Stimulated activated CD4-positive, alpha-beta T cell treated with anti-CD3 and anti-CD28 coated beads, Interleukin-15, amount 100 ng/mL, for 1 hour (primary cell): ENCODE measurements around the gene COL20A1.

Source experiments
- DNase-seq, 2 donors: peaks; one replicate each; pipeline ENCODE4 v3.0.0-alpha.2; 2020; ENCODE audit warnings: low read depth in 1 of 2, low spot score in 1 of 2

The COL20A1 gene

DNA sequence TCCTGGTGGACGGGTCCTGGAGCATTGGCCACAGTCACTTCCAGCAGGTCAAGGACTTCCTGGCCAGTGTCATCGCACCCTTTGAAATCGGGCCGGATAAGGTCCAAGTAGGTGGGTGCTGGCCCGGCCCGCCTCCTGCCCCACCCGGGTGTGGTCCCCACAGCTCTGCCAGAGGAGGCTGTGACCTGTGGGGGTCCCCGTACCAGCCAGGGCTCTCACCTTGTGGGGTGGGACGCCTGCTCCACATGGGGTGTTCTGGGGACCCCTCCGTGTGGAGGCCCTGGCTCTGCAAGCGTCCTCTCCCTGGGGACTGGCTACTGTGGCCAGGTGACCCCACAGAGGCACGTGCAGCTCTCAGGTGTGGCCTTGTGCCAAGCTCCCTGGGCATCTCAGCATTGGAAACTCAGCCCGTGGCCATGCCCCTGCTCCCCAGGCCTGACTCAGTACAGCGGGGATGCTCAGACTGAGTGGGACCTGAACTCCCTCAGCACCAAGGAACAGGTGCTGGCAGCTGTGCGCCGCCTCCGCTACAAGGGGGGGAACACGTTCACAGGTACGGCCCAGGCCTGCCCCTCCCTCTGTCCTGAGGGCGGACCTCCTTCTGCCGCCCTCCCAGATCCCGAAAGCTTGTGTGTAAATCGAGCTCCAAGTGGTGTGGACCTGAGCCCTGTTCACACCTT lies 14.7 kb downstream of the COL20A1 start:
- DNase-seq = no peak

DNA sequence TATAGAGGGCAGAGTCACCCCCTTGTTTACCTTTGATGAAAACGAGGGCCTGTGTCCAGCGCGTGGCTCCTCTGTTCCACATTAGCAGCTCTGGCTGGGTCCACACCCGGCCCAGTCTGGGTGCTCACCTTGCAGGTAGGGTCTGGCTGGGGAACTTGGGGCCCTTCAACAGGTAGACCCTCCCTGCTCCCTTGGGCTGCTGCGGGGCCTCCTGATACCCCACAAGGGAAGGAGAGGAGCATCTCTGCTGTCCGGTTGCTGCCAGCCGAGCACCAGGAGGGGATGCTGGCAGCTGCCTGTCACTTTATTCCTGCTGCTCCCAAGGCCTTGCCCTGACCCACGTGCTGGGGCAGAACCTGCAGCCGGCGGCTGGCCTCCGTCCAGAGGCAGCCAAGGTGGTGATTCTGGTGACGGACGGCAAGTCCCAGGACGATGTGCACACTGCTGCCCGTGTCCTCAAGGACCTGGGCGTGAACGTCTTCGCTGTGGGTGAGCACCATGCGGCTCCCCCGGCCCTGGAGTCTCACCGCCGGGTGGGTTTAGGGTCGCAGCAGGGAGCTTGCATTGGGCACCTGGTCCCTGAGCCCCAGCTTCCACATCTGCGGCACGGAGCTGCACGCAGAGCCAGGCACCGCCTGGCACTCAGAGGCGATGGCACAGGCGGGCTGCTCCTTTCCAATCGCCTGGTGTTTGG lies 15.4 kb downstream of the COL20A1 start:
- DNase-seq = no peak

DNA sequence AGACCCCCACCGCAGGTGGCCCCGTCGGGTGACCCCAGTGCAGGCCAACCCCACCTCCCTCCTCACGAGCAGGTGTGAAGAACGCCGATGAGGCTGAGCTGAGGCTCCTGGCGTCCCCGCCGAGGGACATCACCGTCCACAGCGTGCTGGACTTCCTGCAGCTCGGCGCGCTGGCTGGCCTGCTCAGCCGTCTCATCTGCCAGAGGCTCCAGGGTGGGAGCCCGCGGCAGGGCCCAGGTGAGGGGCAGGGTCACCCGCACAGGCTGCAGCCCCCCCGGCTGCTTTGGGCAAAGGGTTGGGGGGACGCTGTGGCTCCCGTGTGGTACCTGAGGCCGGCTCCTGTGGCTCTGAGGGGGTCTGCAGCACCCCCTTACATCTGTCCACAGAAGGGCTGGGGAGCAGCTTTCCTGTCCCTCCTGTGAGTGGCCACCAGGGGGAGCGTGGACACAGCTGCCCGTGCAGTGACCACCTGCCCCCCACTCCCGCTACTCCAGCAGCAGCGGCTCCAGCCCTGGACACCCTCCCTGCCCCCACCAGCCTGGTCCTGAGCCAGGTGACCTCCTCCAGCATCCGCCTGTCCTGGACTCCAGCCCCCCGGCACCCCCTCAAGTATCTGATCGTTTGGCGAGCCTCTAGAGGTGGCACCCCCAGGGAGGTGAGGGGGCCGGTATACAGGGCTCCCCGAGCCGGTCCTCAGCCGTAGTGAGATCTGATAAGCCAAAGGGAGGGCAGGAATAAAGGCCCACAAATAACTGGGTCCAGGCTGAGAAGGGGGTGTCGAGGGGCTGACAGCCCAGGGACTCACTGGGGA lies 16.5 kb downstream of the COL20A1 start:
- DNase-seq = no peak

DNA sequence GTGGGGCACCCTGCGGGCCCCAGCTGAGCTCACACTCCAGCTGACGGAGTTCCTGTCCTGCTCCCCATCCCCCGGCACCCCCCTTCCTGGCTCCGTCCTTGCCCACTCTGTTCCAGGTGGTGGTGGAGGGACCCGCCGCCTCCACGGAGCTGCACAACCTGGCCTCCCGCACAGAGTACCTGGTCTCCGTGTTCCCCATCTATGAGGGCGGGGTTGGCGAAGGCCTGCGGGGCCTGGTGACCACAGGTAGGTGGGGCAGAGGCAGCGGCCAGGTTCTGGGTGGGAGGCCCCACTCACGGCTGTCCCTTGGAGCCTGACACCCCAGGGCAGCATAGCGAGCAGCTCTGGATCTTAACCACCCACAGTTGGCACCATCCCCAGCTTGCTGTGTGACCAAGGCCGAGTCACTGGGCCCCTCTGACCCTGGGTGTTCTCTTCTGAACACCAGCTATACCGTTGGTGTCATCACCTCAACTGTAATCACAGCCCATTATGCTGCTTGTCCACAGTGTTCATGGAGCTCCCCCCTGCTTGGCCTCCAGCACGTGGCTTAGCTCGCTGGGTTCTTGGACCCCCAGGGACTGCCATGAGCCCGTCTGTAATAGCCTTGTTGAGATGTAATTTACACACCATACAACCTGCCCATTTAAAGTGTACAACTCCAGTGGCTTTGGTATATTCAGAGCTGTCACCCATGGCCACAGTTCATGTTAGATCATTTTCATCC lies 17.4 kb downstream of the COL20A1 start:
- no peak for DNase-seq

DNA sequence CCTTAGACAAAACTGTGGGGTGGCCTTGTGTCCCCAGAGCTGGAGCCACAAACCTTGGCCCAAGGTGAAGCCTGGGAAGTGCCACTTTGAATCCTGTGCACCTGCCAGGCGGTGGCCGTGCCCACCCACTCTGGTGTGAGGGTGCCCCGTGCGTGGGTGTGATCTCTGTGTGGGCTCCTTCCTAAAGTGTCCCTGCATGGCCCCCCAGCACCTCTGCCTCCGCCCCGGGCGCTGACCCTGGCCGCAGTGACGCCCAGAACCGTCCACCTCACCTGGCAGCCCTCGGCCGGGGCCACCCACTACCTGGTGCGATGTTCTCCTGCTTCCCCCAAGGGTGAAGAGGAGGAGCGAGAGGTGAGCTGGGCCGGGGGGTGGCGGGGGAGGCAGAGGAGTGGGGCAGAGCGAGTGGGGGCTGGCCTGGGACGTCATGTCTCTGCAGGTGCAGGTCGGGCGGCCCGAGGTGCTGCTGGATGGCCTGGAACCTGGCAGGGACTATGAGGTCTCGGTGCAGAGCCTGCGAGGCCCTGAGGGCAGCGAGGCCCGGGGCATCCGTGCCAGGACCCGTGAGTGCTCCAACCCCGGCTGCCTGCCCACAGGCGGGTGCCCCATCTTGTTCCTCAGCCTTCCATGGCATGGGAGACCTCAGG lies 18.3 kb downstream of the COL20A1 start:
- DNase-seq = no peak

DNA sequence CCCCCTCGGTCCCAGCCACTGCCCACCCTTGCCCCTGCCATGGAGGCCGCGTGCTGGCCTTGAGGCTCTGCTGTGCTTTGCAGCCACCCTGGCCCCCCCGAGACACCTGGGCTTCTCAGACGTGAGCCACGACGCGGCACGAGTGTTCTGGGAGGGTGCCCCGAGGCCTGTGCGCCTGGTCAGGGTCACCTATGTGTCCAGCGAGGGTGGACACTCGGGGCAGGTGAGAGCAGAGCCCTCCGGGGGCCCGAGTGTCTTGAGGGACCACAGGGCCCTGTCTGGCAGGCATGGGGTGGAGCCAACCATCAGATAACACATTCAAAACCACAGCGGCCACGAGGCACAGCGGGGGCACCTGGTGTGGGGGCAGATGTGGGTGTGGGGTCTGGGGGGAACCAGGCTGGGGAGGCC lies 18.9 kb downstream of the COL20A1 start:
- DNase-seq = no peak

DNA sequence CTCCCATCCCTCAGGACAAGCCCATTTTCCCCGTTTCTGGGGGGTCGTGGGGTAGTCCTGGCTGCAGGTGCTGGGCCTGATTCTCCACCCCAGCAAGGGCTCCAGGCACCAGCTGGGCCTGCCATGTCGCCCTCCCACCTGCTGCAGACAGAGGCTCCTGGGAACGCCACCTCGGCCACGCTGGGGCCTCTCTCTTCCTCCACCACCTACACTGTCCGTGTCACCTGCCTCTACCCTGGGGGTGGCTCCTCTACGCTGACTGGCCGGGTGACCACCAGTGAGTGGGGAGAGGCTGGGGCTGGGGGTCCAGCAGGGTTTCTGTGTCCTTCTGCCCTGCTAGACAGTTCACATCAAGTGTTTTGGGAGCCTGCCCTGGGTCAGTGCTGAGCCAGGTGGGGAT lies 19.3 kb downstream of the COL20A1 start:
- DNase-seq = no peak

DNA sequence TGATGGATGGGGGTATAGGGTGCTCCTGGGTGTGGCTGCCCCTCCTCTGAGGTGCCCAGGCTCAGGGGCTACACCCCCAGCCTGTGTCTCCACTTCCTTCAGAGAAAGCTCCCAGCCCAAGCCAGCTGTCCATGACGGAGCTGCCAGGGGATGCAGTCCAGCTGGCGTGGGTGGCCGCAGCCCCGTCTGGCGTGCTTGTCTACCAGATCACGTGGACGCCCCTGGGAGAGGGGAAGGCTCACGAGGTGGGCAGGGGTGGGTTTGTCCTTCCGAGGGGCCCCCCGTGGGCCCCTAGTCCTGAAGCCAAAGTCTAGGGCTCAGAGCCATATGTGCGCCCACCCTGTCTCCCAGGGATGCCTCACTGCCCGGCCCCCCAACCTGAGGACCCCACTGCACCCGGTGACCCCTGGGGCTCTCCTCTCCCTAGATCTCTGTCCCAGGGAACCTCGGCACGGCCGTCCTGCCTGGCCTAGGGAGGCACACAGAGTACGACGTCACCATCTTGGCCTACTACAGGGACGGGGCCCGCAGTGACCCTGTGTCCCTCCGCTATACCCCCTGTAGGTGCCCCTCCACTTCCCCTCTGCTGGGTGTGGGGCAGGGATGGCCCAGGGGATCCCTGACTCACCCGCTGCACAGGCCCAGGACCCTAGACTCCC lies 19.8 kb downstream of the COL20A1 start:
- DNase-seq = no peak

DNA sequence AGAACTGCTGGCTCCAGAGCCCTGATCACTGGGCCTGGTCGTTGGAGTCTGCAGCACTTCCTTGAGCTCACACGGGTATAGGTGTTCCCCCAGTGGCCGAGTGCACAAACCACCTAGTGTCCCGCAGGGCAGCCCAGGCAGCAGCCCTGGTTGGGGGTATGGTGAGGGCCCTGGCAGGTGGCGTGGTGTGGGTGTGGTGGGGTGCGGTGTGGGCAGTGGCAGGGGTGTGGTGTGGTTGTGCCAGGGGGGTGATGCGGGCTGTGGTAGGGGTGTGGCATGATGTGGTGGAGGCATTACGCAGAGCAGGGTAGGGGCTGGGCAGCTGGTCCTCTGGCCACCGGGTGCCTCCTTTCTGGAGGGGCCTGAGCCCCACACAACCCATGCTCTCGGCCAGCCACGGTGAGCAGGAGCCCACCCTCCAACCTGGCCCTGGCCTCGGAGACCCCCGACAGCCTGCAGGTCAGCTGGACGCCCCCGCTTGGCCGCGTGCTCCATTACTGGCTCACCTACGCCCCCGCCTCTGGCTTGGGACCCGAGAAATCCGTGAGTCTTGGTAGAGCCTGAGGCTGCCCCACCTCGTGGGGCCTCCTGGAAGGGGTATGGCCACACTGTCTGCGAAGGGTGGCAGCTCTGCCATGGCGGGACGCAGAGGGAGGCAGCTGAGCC lies 20.5 kb downstream of the COL20A1 start:
- no peak for DNase-seq

DNA sequence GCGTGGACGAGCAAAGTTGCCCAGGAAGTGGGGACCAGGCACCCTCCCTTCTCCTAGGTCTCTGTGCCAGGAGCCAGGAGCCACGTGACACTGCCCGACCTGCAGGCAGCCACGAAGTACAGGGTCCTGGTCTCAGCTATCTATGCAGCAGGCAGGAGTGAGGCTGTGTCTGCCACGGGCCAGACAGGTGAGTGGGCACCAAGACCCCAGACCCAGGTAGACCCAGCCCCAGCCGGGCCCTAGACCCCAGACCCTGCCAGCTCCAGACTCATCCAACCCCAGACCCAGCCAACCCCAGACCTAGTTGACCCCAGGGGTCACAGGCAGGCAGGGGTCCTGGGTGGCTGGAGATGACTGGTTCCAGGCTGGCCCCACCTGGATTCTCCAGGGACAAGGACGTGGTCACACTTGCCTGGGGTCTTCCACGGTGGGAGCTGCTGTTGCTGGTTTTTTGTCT lies 21.1 kb downstream of the COL20A1 start:
- DNase-seq = no peak

DNA sequence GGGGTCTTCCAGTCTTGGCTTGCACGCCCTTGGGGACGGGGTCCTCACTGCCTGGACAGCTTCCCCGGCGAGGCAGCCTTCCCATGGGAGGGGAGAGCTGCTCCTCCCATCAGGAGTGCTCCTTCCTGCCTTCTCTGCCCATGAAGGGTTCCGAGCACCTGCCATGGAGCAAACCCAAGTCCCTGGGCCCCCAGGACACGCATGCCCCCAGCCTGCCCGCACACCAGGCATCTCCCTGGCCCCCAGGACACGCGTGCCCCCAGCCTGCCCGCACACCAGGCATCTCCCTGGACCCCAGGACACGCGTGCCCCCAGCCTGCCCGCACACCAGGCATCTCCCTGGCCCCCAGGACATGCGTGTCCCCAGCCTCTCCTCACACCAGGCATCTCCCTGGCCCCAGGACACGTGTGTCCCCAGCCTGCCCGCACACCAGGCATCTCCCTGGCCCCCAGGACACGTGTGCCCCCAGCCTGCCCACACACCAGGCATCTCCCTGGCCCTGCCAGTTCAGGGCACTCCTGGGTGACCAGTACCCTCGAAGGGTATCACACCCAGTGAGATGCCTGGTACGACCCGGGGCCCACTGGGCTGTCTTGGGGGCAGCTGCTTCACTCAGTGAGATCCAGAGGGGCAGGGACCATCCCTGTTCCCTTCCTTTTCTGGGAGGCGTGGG lies 21.7 kb downstream of the COL20A1 start:
- no peak for DNase-seq

DNA sequence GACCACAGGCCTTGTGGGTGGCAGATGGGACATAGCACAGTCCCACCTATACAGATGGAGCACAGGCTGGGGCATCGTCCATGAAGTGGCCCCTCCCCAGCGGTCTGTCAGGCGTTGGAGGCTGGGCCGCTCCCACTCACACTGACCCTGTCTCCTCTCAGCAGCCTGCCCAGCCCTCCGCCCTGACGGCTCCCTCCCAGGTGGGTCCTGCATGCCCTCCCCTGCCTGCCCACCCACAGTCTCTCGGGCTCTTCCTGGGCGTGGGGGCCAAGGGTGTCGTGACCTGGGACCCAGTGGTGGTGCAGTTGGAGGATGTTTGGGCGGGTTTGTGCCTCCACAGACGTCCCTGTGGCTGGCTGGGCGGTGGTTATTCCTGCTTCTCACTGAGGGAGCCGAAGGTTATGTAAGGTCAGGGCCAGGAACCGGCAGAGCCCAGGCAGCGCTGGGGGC lies 22.3 kb downstream of the COL20A1 start:
- DNase-seq = no peak

DNA sequence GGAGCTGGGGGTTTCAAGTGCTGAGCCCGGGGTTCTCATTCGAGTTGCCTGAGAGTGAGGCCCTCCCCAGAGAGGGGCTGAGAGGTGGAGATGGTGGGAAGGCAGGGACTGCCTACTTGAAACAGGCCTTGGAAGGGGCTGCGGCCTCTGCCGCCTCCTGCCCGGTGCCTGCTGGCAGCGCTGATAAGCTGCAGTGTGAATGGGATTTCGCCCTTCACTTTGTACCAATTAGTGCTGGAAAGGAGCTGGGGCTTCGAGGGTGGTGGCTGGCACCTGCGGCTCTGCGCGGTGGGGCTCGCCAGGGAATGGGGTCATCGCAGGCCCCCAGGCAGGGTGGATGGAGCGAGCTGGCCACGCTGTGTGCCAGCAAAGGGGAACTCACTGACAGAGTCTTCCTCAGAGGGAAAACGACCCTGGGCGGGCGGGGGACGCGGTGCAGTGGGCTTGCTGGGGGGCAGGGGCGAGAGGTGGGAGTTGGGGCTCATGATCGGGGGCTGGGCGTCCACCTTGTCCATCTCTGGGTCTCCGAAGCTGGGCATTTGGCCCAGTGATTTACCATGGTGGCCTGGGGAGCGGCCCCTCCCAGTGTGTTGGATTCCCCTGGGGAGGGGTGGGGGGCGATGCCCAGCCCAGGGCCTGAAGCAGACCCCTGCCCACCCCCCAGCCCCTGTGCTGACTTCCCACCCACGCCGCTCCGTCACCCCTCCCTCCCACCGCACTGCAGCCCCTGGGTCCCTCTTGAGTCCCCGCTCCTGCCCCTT lies 22.9 kb downstream of the COL20A1 start:
- no peak for DNase-seq

DNA sequence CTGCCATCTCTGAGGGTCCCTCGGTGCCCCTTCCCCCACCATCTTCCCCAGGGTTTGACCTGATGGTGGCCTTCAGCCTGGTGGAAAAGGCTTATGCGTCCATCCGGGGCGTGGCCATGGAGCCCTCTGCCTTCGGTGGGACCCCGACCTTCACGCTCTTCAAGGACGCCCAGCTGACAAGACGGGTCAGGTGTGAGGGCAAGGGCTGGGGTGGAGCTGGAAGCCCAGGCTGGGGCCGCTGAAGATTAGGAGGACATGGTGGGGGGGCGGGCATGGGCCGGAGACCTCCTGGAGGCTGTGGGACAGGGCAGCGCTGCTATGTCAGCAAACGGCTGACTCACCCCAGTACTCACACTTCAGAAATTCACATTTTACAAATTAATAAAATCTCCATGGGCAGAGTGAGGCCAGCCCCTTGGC lies 23.5 kb downstream of the COL20A1 start:
- DNase-seq = no peak

DNA sequence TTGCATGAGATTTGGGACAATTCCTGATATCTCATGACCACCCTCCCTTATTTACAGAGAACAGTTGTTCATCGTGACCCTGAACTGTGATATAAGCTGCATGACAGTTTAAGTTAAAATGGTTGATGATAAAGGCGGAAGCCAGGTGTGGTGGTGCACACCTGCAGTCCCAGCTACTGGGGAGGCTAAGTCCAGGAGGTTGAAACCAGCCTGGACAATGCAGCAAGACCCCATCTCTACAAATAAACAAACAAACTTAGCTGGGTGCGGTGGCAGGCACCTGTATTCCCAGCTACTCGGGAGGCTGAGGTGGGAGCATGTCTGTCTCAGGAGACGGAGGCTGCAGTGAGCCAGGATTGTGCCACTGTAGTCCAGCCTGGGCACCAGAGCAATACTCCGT lies 24.1 kb downstream of the COL20A1 start:
- no peak for DNase-seq

DNA sequence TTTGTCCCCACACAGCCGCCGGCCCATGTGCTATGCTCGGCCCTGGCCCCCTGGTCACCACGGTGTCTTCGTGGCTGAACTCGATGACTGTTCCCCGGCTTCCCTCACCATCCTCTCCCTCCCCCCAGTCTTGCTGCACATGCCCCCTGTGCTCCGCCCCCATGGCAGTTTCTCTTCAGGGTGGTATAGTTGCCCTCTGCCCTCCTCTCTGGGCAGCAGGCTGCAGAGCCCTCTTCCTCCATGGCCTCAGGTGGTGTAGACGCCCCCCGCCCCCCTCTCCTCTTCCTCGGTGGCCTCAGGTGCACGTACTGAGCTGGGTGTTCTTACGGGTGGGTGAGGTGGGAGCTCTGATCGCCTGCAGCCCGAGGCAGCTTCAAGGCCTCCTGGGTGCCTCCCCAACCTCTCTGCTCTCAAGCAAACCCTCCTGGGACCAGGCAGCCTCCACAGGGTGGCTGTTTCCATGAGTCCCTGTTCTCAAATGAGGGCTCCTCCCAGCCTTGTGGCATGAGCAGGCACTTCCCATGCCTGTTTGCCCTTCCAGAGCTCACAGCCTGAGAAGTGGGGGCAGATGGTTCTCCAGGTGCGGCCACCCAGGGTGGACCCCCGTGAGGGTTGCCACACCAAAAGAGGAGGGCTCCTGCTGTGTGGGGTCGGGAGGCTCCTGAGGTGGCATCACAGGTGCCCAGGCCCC lies 24.8 kb downstream of the COL20A1 start:
- no peak for DNase-seq

DNA sequence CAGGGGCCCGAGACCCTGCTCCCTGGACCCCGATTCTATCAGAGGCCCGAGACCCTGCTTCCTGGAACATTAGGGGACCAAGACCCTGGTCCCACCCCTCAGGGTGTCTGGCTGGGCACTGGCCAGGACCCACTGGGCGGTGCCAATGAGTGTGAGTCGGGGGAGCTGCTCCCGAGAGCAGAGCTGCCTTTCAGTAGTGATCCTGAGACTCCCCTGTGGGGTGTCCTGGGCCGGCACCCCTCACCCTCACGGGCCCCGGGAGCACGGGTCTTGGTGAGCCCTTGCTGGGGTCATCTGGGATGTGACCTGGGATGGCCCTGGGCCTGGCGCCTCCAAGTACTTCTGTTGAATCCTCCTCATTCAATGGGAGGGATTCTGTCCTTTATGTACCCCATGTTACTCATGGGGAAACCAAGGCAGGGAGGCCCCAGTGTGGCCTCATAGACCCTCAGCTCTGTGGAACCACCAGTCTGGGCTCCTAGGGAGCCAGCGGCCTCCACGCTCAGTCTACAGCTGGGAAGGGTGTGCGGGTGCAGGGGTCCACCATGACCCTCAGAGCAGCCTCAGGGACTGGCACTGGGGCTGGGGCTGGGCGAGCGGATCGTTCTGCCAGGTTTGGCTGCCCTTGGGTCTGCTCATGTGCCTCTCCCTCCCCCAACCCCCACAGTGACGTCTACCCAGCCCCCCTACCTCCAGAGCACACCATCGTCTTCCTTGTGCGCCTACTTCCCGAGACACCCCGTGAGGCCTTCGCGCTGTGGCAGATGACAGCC lies 25.6 kb downstream of the COL20A1 start:
- DNase-seq = no peak
